Activated CD4-positive, alpha-beta T cell treated with anti-CD3 and anti-CD28 coated beads for 24 hours (primary cell): ENCODE data around the gene RNF224.

Source experiments
- DNase-seq, 2 donors: peaks; one replicate each; pipeline ENCODE4 v3.0.0-alpha.2; 2020; ENCODE audit warnings: low read depth in 2 of 2

Gene RNF224

GRCh38 chr9:137272241-137273094 is 45.2 kb downstream of the RNF224 start:
- DNase-seq: no peak

- no peak for DNase-seq
These were observed 45.8 kb downstream of the RNF224 start for GRCh38 chr9:137273095-137273490.

GRCh38 chr9:137273611-137274320 is 46.5 kb downstream of the RNF224 start:
- DNase-seq: no peak

- no peak for DNase-seq
These were observed 47.9 kb downstream of the RNF224 start for GRCh38 chr9:137275203-137275587.

- no peak for DNase-seq
These were observed 48.5 kb downstream of the RNF224 start for GRCh38 chr9:137275588-137276472.

- no peak for DNase-seq
These were observed 49.4 kb downstream of the RNF224 start for GRCh38 chr9:137276473-137277328.

GRCh38 chr9:137277329-137278041 is 50.2 kb downstream of the RNF224 start, which contains the start of gene TOR4A:
Gene TOR4A (plus strand): TSS chr9:137277726. CDS start chr9:137278690, 964 bp downstream.
- DNase-seq: no peak

GRCh38 chr9:137278061-137278701 is 50.9 kb downstream of the RNF224 start:
- DNase-seq: no peak
